GM12801 (cell line): Measurements from ENCODE around the gene EIF2D.

Source experiments
- TF ChIP-seq, protein P1 (sequence below): IDR thresholded peaks from one replicate; pipeline ENCODE4 v1.5.1; 2011; ENCODE audit warnings: control low read depth; ENCODE audit not compliant: insufficient read length; ENCODE audit errors: extremely low read depth

The EIF2D gene

GRCh38 chr1:206612129-206612876 lies at the start of gene EIF2D:
Gene EIF2D, minus strand, starts transcription at chr1:206612465. Its CDS starts 123 bp downstream, at chr1:206612342.
- TF ChIP-seq, protein P1, sequence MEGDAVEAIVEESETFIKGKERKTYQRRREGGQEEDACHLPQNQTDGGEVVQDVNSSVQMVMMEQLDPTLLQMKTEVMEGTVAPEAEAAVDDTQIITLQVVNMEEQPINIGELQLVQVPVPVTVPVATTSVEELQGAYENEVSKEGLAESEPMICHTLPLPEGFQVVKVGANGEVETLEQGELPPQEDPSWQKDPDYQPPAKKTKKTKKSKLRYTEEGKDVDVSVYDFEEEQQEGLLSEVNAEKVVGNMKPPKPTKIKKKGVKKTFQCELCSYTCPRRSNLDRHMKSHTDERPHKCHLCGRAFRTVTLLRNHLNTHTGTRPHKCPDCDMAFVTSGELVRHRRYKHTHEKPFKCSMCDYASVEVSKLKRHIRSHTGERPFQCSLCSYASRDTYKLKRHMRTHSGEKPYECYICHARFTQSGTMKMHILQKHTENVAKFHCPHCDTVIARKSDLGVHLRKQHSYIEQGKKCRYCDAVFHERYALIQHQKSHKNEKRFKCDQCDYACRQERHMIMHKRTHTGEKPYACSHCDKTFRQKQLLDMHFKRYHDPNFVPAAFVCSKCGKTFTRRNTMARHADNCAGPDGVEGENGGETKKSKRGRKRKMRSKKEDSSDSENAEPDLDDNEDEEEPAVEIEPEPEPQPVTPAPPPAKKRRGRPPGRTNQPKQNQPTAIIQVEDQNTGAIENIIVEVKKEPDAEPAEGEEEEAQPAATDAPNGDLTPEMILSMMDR, result no peak

GRCh38 chr1:206661161-206661820 lies 49.0 kb upstream of the EIF2D start:
- TF ChIP-seq, protein P1, result no peak

DNA sequence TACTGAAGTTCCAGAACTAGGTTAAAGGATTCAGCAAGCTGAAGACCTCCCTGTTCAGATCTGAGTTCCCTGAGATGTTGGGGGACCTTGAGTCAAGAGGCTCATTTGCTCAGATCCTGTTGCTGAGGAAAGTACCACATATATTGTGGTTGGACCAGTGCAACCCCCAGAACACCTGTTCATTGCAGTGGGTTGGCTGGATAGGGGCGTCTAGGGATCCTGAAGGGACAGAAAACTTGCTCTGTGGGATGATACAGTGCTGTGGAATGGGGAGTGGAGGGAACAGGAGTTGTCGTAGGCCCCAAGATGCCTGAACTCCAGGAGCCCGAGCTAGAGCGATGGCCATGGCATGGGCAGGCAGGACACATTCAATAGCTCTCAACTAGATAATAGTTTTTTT lies 47.9 kb upstream of the EIF2D start:
- TF ChIP-seq, protein P1, result no peak

GRCh38 chr1:206658981-206659273 lies 46.7 kb upstream of the EIF2D start:
- TF ChIP-seq, protein P1, result no peak

- TF ChIP-seq, protein P1, result no peak
These were observed 46.2 kb upstream of the EIF2D start for GRCh38 chr1:206658264-206658980.

DNA sequence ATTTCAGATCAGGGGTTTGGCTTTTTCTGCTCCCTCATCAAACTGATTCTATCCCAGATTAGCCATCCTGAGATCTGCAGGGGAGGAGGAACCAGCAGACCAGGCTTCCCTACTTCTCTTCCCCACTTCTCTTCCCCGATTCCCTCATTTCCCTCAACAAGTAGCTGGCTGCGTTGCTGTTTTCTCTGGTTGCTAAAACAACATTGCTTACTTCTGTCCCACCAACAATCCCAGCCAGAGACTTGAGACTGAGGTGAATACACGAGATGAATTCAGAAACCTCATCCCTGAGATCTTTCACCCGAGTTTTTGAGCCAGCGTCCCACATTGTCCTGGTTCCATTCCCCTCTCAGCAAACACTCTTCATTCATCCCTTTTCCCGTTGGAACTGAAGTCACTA lies 45.5 kb upstream of the EIF2D start:
- TF ChIP-seq, protein P1, result no peak

DNA sequence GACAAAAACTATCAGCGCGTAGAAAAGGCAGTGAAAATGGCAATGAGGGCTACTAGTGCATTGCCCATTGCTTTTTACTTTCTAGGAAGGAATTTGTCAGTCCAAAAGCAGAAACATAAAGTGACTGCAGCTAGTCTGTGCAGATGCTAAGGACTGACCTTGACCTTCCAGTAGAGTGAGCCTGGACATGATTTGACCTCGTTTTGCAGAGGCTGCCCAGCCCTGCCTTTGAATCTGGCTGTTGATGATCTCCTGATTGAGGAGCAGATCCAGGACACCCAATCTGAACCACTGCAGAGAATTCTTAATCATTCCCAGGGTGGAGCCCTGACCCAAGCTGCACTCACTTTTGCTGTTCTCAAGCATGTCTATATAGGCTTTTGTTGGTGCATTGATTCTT lies 44.7 kb upstream of the EIF2D start:
- TF ChIP-seq, protein P1, result no peak
